ENCODE results near the gene TTC9C.

DNA sequence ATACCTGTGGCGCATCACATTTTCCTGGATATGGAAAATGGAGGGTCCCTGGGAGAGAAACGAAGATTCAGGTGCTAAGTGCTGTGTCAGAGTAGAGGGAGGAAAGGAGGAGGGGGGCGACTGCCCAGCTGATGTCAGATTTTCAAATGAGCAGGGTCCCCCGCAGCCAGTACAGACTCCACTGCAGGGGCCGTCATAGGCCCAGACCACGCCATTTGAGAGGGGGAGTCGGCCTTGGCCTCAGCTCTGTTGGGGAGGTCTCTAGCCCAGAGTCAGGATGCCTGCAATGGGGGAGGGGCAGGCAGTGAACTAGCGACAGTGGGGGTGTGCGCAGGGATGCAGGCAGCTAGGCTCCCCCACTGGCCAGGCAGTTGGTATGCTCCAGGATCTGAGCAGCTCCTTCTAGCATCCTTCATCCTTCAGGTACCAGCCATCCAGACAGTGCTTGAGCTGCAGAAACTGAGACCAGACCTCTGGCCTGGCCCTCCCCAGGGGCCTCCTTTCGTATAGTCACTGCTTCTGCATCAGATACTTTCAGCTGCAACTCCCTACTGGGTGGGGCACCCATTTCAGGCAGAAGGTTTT is 20.9 kb upstream of the TTC9C start, which contains the start of the genes BSCL2 and GNG3:
- no peak for TF ChIP-seq ISX (CRISPR knock-in tag; conservative IDR thresholded peaks at IDR 0.05)
- TF ChIP-seq, protein P1, sequence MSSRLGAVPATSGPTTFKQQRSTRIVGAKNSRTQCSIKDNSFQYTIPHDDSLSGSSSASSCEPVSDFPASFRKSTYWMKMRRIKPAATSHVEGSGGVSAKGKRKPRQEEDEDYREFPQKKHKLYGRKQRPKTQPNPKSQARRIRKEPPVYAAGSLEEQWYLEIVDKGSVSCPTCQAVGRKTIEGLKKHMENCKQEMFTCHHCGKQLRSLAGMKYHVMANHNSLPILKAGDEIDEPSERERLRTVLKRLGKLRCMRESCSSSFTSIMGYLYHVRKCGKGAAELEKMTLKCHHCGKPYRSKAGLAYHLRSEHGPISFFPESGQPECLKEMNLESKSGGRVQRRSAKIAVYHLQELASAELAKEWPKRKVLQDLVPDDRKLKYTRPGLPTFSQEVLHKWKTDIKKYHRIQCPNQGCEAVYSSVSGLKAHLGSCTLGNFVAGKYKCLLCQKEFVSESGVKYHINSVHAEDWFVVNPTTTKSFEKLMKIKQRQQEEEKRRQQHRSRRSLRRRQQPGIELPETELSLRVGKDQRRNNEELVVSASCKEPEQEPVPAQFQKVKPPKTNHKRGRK (CRISPR knock-in tag; IDR thresholded peaks at IDR 0.05) = no peak
- no peak for TF ChIP-seq RXRA (CRISPR knock-in tag; IDR thresholded peaks at IDR 0.05)
- no peak for TF ChIP-seq NFRKB (IDR thresholded peaks at IDR 0.05)
- TF ChIP-seq POLR2A (IDR thresholded peaks at IDR 0.05; ENCODE audit: insufficient read depth in 1 of 2, low read depth in 2 of 2, low read length in 2 of 2) = no peak
- no peak for TF ChIP-seq CTCF (CRISPR knock-in tag; IDR thresholded peaks at IDR 0.05)
- no peak for TF ChIP-seq ETV5 (CRISPR knock-in tag; IDR thresholded peaks at IDR 0.05; ENCODE audit: borderline replicate concordance)
- TF ChIP-seq PHF21A (CRISPR knock-in tag; IDR thresholded peaks at IDR 0.05) = no peak
- TF ChIP-seq ZNF101 (CRISPR knock-in tag; IDR thresholded peaks at IDR 0.05; ENCODE audit: borderline replicate concordance, low read depth) = no peak
- TF ChIP-seq MAFK (conservative IDR thresholded peaks at IDR 0.05 in 1 of 2, IDR thresholded peaks at IDR 0.05 in 1 of 2; ENCODE audit: low read length in 2 of 2) = no peak
- TF ChIP-seq ZNF10 (CRISPR knock-in tag; IDR thresholded peaks at IDR 0.05; ENCODE audit: borderline replicate concordance, low read depth) = no peak
- TF ChIP-seq ZSCAN29 (CRISPR knock-in tag; conservative IDR thresholded peaks at IDR 0.05) = no peak
- TF ChIP-seq ZNF792 (CRISPR knock-in tag; IDR thresholded peaks at IDR 0.05) = no peak
- no peak for TF ChIP-seq CHCHD3 (CRISPR knock-in tag; IDR thresholded peaks at IDR 0.05)
